ENCODE data around the gene UBE3C.

UBE3C gene

DNA sequence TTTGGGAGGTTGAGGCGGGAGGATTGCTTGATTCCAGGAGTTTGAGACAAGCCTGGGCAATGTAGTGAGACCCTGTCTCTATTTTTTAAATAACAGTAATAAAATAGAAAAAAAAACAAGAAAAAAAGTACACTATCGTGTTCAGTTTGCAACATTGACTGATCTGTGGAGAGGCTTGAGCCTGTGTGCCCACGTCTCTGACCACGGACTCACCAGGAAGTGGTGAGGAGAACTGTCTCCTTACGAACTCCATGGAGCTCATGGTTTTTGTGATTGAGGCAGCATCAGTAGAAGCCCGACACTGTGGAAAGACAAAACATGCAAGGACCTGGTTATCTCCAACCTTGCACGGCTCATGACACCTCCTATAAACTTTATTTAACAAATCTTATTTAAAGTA lies 174.2 kb downstream of the UBE3C start:
- no peaks in the 10 kb centered on the region for H3F3A ChIP-seq (ENCODE audit: control insufficient read depth, insufficient read depth)
- H3K36me3 ChIP-seq (ENCODE audit: control insufficient read depth, low read length): no peaks in the 10 kb centered on the region
- no peaks in the 10 kb centered on the region for H3K9me2 ChIP-seq (replicated peaks; ENCODE audit: control insufficient read depth, low read length)
- no peaks in the 10 kb centered on the region; the same call in 1 of the 2 replicates for H4K20me1 ChIP-seq (ENCODE audit: control insufficient read depth, insufficient read depth, low read depth, low read length)
- H3K4me1 ChIP-seq (ENCODE audit: control insufficient read depth, low read length): no peaks in the 10 kb centered on the region
- H3K4me2 ChIP-seq (ENCODE audit: low read length): no peak overlapping the region
- no peaks in the 10 kb centered on the region for H3K79me2 ChIP-seq (ENCODE audit: control insufficient read depth, low read length)
- no peak overlapping the region for H3K27ac ChIP-seq (ENCODE audit: low read depth, low read length)
- TF ChIP-seq EZH2phosphoT487 (IDR thresholded peaks at IDR 0.05; ENCODE audit: borderline replicate concordance, low read length): no peak
- TF ChIP-seq, protein P1, sequence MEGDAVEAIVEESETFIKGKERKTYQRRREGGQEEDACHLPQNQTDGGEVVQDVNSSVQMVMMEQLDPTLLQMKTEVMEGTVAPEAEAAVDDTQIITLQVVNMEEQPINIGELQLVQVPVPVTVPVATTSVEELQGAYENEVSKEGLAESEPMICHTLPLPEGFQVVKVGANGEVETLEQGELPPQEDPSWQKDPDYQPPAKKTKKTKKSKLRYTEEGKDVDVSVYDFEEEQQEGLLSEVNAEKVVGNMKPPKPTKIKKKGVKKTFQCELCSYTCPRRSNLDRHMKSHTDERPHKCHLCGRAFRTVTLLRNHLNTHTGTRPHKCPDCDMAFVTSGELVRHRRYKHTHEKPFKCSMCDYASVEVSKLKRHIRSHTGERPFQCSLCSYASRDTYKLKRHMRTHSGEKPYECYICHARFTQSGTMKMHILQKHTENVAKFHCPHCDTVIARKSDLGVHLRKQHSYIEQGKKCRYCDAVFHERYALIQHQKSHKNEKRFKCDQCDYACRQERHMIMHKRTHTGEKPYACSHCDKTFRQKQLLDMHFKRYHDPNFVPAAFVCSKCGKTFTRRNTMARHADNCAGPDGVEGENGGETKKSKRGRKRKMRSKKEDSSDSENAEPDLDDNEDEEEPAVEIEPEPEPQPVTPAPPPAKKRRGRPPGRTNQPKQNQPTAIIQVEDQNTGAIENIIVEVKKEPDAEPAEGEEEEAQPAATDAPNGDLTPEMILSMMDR (IDR thresholded peaks at IDR 0.05; ENCODE audit: low read depth, low read length, poor library complexity, severe bottlenecking): no peak
- peaks cover 10% of the 10 kb centered on the region for H3K27me3 ChIP-seq (ENCODE audit: control insufficient read depth, low read length)
- no peaks in the 10 kb centered on the region for H3K9me3 ChIP-seq (ENCODE audit: control insufficient read depth, insufficient read depth, low read length)
- H3K4me3 ChIP-seq (ENCODE audit: low read length): no peak overlapping the region

DNA sequence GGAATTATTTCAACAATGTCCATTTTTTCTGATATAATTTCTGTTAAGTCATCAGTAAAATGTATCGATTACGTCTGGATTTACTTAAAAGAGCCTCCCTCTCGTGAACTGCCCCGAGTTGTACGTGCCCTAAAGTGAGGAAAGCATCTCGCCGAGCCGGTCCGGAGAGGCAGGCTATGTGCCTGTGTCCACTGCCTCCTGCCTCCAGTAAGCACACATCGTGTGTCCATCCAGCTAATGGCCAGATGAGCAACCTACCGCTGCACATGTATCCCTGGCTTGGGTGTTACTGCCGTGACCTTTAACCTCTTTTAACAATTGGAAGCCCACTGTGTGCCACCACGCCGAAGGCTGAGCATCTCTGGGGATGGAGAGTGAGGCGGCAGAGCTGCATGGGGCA lies 174.9 kb downstream of the UBE3C start:
- Histone ChIP-seq H3K4me2 (ENCODE audit: low read length) (no peak overlapping the region), H3K9me3 (ENCODE audit: control insufficient read depth, insufficient read depth, low read length) (no peaks in the 10 kb centered on the region), H4K20me1 (ENCODE audit: control insufficient read depth, insufficient read depth, low read depth, low read length) (no peaks in the 10 kb centered on the region; the same call in 1 of the 2 replicates), H3K79me2 (ENCODE audit: control insufficient read depth, low read length) (no peaks in the 10 kb centered on the region), H3K27me3 (ENCODE audit: control insufficient read depth, low read length) (peaks cover 16% of the 10 kb centered on the region), H3K36me3 (ENCODE audit: control insufficient read depth, low read length) (no peaks in the 10 kb centered on the region), H3F3A (ENCODE audit: control insufficient read depth, insufficient read depth) (no peaks in the 10 kb centered on the region), H3K4me3 (ENCODE audit: low read length) (no peak overlapping the region), H3K27ac (ENCODE audit: low read depth, low read length) (no peak overlapping the region), H3K9me2 (replicated peaks; ENCODE audit: control insufficient read depth, low read length) (no peaks in the 10 kb centered on the region), H3K4me1 (ENCODE audit: control insufficient read depth, low read length) (peaks cover 4% of the 10 kb centered on the region; the same call in 1 of the 2 replicates)
- no peak for TF ChIP-seq EZH2phosphoT487 (IDR thresholded peaks at IDR 0.05; ENCODE audit: borderline replicate concordance, low read length)
- TF ChIP-seq, protein P1 (IDR thresholded peaks at IDR 0.05; ENCODE audit: low read depth, low read length, poor library complexity, severe bottlenecking): no peak

DNA sequence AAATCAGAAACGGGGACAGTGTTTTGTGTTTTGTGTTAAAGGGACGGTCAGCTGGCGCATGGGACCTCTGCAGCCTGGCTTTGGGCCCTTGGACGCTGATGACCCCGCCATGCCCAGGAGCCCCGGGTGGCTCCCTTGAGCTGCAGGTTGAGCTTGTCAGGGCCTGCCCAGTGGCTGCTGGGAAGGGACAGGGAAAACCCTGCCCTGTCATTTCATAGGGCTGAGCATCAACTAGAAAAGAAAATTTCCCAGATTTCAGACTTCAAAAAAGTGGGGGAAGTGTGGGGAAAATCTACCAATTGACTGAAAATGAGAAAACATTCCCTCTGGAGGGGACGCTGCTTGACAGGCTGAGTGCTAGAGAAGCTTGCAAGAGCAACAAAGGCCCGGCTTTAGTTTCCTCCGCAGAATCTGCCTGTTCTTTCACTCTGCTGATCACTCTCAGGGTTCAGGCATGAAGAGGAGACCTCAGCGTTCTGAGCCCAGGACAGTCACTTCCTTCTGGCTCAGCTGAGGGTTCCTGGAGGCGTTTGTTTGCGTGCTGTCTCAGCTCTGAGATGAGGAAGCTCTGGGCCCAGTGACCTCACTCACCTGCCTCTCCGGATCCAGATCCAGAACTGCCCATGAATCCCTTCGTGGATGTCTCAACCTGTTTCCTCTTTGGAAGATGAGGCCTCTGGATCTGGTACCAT lies 179.4 kb downstream of the UBE3C start:
- Histone ChIP-seq H3K36me3 (ENCODE audit: control insufficient read depth, low read length) (no peaks in the 10 kb centered on the region), H3K27me3 (ENCODE audit: control insufficient read depth, low read length) (peaks cover 17% of the 10 kb centered on the region), H3K4me1 (ENCODE audit: control insufficient read depth, low read length) (peaks cover 13% of the 10 kb centered on the region), H4K20me1 (ENCODE audit: control insufficient read depth, insufficient read depth, low read depth, low read length) (no peaks in the 10 kb centered on the region; the same call in 1 of the 2 replicates), H3K4me3 (ENCODE audit: low read length) (no peak overlapping the region), H3K9me2 (replicated peaks; ENCODE audit: control insufficient read depth, low read length) (no peaks in the 10 kb centered on the region), H3F3A (ENCODE audit: control insufficient read depth, insufficient read depth) (no peaks in the 10 kb centered on the region), H3K9me3 (ENCODE audit: control insufficient read depth, insufficient read depth, low read length) (no peaks in the 10 kb centered on the region), H3K27ac (ENCODE audit: low read depth, low read length) (no peak overlapping the region), H3K4me2 (ENCODE audit: low read length) (no peak overlapping the region), H3K79me2 (ENCODE audit: control insufficient read depth, low read length) (no peaks in the 10 kb centered on the region)
- TF ChIP-seq, protein P1 (IDR thresholded peaks at IDR 0.05; ENCODE audit: low read depth, low read length, poor library complexity, severe bottlenecking): no peak

Measured in DOHH2 (cell line).